Tibial artery (tissue), 4 donors: ENCODE results near the gene OR2M5.

Source experiments
- DNase-seq, 2 donors: peaks; one replicate each; pipeline ENCODE4 v3.0.0-alpha.2; 2019
- H3K27ac ChIP-seq, 2 donors: fragments of 200-600 bp; sonication (generic) in 1 of 2; 1 replicate in 1 of 2; 2 replicates in 1 of 2; pipeline ENCODE4 v1.5.1; 2018 to 2019; ENCODE audit warnings: mild to moderate bottlenecking in 1 of 2
- H3K27me3 ChIP-seq, 2 donors: fragments of 200-600 bp; sonication (generic) in 1 of 2; one replicate each; pipeline versions ENCODE4 v1.5.1 to v1.6.0; 2016 to 2019
- H3K36me3 ChIP-seq, 3 donors: fragments of 200-600 bp; sonication (generic) in 2 of 3; one replicate each; pipeline ENCODE4 v1.5.1; 2016 to 2019; ENCODE audit warnings: mild to moderate bottlenecking in 2 of 3
- H3K4me1 ChIP-seq, 4 donors: fragments of 200-600 bp; sonication (generic) in 2 of 4; 1 replicate in 3 of 4; 2 replicates in 1 of 4; pipeline ENCODE4 v1.5.1; 2016 to 2019
- H3K4me3 ChIP-seq, 2 donors: fragments of 200-600 bp; sonication (generic) in 1 of 2; 1 replicate in 1 of 2; 2 replicates in 1 of 2; pipeline ENCODE4 v1.5.1; 2018 to 2019; ENCODE audit warnings: mild to moderate bottlenecking in 2 of 2
- H3K9me3 ChIP-seq, 3 donors: fragments of 200-600 bp; sonication (generic) in 1 of 3; one replicate each; pipeline ENCODE4 v1.5.1; 2016 to 2019
- intact Hi-C: fragments of 100-400 bp; cut with DNase I; formaldehyde crosslinking; loops from one replicate; pipeline ENCODE4 v1.15.0; 2023; ENCODE audit warnings: low total_unique reads
- TF ChIP-seq, protein P1 (sequence below), 2 experiments: fragments of 200-600 bp in 1 of 2; fragments of 450-650 bp in 1 of 2; IDR thresholded peaks; one replicate each; pipeline ENCODE4 v1.5.1; 2017 to 2019; ENCODE audit warnings: antibody characterized with exemption in 2 of 2, mild to moderate bottlenecking in 1 of 2, moderate library complexity in 1 of 2

The OR2M5 gene, protein sequence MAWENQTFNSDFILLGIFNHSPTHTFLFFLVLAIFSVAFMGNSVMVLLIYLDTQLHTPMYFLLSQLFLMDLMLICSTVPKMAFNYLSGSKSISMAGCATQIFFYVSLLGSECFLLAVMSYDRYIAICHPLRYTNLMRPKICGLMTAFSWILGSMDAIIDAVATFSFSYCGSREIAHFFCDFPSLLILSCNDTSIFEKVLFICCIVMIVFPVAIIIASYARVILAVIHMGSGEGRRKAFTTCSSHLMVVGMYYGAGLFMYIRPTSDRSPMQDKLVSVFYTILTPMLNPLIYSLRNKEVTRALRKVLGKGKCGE

DNA sequence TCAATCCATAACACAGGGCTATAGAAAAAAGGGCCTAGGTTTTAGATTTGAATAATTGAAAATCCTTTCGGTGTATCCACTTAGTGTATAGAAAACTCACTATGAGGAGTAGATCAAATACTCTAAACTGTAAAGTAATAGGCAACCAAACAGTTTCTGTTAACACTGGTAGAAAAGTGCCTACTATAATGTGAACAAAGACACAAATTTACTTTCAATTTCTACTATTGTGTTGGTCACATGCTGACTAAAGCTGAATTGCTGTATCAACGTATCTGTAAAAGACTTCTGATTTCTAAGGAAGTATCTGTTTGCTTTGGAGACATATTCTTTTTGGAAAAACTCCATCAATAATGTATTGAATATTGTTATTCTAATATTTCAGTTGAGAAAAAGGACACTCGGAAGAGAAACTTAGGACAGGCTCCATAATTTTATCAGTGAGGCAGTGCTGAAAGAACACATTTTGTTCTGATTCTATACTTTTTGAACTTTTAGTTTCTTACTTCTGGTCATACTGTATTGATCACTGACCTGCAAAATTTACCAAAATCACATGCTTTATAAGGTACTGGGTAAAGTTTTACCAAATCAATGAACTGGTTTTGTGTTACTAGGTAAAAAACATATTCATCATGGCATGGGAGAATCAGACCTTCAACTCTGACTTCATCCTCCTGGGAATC, at the start of gene OR2M5:
TSS of gene OR2M5 (plus strand) at position 636 of the 686 bp plus-strand sequence. CDS start at position 636, 0 bp downstream.
- TF ChIP-seq, protein P1, sequence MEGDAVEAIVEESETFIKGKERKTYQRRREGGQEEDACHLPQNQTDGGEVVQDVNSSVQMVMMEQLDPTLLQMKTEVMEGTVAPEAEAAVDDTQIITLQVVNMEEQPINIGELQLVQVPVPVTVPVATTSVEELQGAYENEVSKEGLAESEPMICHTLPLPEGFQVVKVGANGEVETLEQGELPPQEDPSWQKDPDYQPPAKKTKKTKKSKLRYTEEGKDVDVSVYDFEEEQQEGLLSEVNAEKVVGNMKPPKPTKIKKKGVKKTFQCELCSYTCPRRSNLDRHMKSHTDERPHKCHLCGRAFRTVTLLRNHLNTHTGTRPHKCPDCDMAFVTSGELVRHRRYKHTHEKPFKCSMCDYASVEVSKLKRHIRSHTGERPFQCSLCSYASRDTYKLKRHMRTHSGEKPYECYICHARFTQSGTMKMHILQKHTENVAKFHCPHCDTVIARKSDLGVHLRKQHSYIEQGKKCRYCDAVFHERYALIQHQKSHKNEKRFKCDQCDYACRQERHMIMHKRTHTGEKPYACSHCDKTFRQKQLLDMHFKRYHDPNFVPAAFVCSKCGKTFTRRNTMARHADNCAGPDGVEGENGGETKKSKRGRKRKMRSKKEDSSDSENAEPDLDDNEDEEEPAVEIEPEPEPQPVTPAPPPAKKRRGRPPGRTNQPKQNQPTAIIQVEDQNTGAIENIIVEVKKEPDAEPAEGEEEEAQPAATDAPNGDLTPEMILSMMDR (IDR thresholded peaks at IDR 0.05), result no peak
- Histone ChIP-seq H3K27me3 (no peaks in the 10 kb centered on the region), H3K9me3 (no peaks in the 10 kb centered on the region), H3K27ac (no peak within 1 kb of the TSS), H3K36me3 (no peaks in the 10 kb centered on the region), H3K4me3 (no peak within 1 kb of the TSS), H3K4me1 (no peaks in the 10 kb centered on the region)
- intact Hi-C loops, result no loop called here
- no peak for DNase-seq

DNA sequence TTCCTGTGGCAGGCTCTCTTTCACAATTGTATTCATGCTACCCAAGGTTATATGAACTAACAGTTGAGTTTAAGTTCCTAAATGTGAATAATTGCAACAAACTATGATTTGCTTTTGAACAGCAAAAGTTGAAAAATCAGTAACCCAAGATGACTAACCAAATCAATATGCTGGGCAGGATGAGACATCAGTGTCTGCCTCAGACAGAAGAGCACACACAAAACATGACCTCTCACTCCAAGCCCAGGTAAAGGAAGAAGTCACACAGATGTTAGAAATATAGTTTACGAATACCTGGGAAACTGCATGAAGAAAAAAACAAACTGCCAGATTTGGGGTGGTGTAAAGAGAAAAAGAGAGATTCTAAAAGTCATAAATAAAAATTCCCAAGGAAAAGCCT, 46.4 kb upstream of the OR2M5 start:
- TF ChIP-seq, protein P1 (IDR thresholded peaks at IDR 0.05), result no peak
- intact Hi-C loops, result no loop called here
- no peaks in the 10 kb centered on the region for H3K36me3 ChIP-seq
- no peak overlapping the region for H3K27ac ChIP-seq
- DNase-seq, result no peak
- H3K4me1 ChIP-seq, result no peaks in the 10 kb centered on the region
- no peaks in the 10 kb centered on the region for H3K9me3 ChIP-seq
- H3K4me3 ChIP-seq, result no peak overlapping the region
- no peaks in the 10 kb centered on the region for H3K27me3 ChIP-seq

DNA sequence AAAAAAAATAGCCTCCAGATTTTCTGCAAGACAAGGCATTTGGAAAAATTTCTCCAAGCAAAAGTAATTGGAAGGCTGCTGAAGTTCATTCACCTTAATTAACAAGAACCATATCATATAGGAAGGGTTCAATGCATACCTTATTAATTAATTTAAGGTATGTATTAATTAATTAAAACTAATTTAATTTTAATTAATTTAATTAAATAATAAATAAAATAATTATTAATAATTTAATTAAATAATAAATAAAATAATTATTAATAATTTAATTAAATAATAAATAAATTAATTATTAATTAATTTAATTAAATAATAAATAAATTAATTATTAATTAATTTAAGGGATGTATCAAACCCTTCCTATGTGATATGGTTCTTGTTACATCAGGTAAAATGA, 42.1 kb upstream of the OR2M5 start:
- TF ChIP-seq, protein P1 (IDR thresholded peaks at IDR 0.05), result no peak
- Histone ChIP-seq H3K9me3 (no peaks in the 10 kb centered on the region), H3K27ac (no peak overlapping the region), H3K27me3 (no peaks in the 10 kb centered on the region), H3K36me3 (no peaks in the 10 kb centered on the region), H3K4me1 (no peaks in the 10 kb centered on the region), H3K4me3 (no peak overlapping the region)
- intact Hi-C loops, result no loop called here
- no peak for DNase-seq

DNA sequence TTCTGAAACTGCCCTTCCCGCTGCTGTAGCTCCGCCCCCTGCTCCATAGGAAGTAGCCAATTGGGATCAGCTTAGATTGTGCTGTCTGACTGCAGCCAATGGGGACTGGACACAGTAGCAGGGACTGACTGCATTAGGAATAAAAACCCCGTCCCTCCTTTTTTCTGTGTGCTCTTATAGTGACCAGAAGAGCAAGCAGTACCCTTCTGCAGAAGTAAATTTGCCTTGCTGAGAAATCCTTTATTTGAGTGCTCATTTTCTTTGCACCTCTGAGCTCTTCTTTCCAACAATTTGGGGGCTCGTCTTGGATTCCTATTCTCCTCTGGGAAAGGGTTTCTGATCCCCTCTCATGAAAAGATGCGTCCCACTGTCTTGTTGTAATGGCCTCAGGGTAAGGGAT, 33.8 kb upstream of the OR2M5 start:
- H3K9me3 ChIP-seq, result peaks cover 0 to 19% (median 15%) of the 10 kb centered on the region in 3 donors
- TF ChIP-seq, protein P1 (IDR thresholded peaks at IDR 0.05), result no peak
- no peaks in the 10 kb centered on the region for H3K27me3 ChIP-seq
- intact Hi-C loops, result no loop called here
- no peak overlapping the region for H3K27ac ChIP-seq
- no peak overlapping the region for H3K4me3 ChIP-seq
- no peaks in the 10 kb centered on the region for H3K36me3 ChIP-seq
- no peak for DNase-seq
- no peaks in the 10 kb centered on the region for H3K4me1 ChIP-seq

DNA sequence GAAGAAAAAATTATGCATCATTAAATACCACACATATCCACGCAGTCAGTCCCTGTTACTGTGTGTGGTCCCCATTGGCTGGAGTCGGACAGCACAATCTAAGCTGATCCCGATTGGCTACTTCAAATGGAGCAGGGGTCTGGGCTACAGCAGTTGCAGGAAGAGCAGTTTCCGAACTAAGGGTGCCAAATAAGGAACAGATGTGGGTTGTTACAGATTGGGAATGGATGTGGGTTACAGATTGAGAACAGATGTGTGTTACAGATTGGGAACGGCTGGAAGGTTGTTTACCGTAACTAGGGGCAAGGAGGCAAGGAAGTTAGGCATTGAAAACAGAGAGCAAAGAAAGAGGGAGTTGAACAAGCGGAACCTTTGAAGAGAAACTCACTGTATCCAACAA, 30.1 kb upstream of the OR2M5 start:
- intact Hi-C loops, result no loop called here
- no peak overlapping the region for H3K27ac ChIP-seq
- no peaks in the 10 kb centered on the region for H3K27me3 ChIP-seq
- no peaks in the 10 kb centered on the region for H3K4me1 ChIP-seq
- peaks cover 0 to 24% (median 15%) of the 10 kb centered on the region in 3 donors for H3K9me3 ChIP-seq
- no peaks in the 10 kb centered on the region for H3K36me3 ChIP-seq
- TF ChIP-seq, protein P1 (IDR thresholded peaks at IDR 0.05), result no peak
- H3K4me3 ChIP-seq, result no peak overlapping the region
- DNase-seq, result no peak
